GM19395 (cell line): ENCODE measurements around the gene UNC13B.

Experiments used
- ATAC-seq: cut with Tn5 transposase; IDR thresholded peaks from one replicate; pipeline ENCODE4 v1.9.1; 2021; ENCODE audit warnings: mild to moderate bottlenecking, moderate library complexity; ENCODE audit not compliant: unreplicated experiment

The UNC13B gene

DNA sequence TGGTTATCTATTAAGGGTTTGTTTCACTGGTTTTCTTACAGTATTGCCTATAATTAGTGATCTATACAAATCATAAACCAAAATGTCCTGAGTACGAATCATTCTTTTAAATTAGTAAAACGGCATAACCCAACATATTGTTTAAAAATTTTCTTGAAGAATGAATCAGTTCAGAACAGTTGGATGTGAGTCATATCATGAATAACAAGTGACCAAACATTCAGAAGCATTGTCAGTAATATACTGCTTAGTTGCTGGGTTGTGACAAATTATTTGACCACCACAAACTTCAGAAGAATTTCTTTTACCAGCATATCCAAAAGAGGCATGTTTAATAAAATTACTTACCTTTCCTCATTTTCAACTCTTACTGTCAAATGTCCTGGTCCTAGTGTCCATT lies 111.2 kb downstream of the UNC13B start:
- ATAC-seq, result no peak

DNA sequence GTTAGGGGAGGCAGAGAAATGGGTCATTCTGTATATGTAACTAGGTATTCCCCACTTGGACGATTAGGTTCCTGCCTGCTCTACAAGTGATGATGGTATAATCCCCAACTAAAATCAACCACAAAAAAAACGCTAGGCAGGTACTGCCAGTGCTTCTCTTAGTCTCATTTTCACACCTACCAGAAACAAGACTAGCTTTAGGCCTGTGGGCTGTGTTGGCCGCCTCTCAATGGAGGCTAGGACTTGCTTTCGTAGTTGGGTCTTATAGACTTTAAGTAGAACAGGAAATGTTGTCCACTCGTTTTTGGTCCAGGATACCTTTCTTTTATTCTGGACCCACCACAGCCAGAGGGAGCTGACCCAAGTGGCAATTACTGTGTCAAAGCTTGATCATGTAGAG lies 111.8 kb downstream of the UNC13B start:
- no peak for ATAC-seq

DNA sequence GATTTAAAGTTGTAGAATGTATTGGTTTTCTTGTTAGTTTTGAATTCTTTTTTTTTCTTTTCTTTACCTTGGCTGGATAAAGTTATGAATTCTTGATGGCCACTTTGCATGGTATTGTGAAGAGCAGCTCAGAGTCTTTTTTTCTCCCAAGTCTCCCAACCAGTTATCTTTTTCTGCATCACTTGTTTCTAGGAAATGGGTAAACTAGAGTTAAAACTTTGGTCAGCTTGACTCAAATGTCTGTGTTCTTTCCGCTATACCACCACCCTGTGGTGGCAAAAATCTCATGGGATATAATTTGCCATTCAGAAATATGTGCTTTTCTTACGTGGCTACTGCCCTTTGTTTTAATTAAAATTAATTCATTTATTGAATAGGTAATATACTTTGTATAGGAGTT lies 113.2 kb downstream of the UNC13B start:
- ATAC-seq, result no peak

DNA sequence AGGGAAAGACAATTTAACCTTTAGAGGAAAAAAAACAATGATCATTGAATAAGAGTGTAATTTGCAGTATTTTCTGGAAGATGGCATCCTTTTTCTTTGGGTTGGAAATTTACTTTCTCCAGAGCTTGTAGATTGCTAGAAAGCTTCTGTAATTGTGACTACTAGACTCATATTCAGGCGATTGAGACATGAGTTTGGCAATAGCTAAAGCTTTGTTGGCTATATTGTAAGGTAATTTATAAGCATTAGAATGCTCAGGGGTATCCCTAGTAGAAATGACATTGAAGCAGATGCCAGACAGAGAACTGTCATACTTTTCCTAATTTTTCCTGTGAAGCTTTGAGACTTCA lies 115.3 kb downstream of the UNC13B start:
- no peak for ATAC-seq

DNA sequence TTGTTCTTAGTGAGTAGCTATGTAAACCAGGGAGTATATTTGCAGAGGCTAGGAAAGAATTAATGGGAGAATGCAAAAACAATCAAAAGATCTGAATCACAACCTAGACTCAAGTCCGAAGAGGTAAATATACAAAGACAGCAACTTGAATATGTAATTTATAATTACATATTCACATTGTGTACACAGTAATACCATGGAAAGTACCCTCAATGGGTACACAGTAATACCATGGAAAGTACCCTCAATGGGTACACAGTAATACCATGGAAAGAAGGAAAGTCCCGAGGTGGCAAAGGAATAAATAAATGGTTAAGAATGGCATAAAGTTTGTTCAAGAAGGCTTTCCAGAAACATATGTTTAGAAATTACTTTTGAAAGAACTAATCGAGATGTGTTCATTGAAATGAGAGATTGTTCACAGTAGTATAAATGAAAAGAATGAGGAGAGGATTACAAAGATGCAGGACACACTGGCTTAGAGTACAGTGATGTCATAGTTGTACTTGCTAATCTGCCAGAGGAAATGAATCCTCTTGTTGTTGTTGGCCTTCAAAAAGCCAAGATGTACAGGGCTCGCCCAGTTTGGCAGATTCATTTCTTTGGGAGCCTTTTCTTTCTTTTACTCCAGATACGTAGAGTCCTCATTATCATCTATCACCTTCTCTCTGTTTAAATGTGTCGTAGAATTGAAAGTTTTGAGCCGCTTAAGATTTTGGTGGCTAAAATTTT lies 116.0 kb downstream of the UNC13B start:
- no peak for ATAC-seq

DNA sequence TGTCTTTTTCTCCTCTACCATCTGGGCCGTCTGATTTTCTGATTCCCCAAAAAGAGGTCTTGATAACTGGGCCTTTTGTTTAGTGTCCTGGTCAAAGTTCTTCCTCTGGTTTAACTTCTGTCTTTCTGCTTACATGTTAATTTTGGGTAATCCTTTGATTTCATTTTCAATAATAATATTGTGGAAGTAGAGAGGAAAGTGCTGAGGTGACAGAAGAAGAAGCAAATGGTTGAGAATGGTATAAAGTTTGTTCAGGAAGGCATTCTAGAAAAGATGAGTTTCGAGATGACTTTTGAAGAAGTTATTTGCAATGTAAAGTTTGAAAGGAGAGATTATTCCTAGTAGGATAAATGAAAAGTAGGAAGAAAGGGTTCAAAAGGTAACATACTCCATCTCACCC lies 118.1 kb downstream of the UNC13B start:
- ATAC-seq, result no peak

DNA sequence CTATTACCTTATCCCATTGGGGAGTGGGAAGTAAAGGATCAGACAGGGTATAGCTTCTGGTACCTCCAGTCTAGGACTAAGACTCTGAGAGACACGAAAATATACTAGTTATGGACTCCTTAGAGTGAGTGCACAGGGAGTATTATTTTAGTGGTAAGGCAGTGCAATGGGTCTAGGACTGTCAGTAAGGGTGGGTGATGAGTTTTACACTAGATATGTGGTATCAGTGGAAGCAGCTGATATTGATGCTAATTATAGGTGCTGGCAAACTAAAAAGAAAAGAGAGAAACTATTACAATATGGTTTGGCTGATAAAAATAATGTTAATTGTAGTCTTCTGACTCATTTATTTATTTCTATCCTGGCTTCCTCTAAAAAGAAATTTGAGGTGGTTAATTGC lies 118.6 kb downstream of the UNC13B start:
- ATAC-seq, result no peak

GRCh38 chr9:35285731-35286130 lies 123.9 kb downstream of the UNC13B start:
- no peak for ATAC-seq

DNA sequence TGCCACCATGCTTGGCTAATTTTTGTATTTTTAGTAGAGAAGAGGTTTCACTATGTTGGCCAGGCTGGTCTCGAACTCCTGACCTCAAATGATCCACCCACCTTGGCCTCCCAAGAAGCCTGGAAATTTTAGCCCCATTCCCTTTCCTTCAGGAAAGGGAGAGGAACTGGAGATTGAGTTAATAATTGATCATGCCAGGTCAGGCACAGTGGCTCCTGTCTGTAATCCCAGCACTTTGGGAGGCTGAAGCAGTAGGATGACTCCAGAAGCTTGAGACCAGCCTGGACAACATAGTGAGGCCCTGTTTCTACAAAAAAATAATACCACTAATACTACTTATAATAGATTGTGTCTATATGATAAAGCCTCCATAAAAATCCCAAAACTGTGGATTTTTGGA lies 124.6 kb downstream of the UNC13B start:
- ATAC-seq, result no peak

GRCh38 chr9:35287987-35288632 lies 126.3 kb downstream of the UNC13B start:
- no peak for ATAC-seq

GRCh38 chr9:35288778-35289177 lies 127.0 kb downstream of the UNC13B start:
- ATAC-seq, result no peak

GRCh38 chr9:35293376-35293964 lies 131.7 kb downstream of the UNC13B start:
- no peak for ATAC-seq

DNA sequence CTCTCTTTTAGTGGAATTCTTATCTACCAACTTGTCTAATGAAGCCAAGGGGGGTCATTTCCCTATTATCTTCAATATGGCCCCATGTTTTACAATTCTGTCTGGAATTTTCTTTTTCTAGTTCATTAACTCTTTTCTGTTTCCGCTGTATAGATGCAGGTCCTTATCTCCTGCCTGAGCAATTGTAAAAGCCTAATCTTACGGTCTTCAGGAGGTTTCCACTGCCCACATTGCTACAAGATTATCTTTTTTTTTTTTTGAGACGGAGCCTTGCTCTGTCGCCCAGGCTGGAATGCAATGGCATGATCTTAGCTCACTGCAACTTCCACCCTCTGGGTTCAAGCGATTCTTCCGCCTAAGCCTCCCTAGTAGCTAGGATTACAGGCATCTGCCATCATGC lies 132.3 kb downstream of the UNC13B start:
- ATAC-seq, result no peak

DNA sequence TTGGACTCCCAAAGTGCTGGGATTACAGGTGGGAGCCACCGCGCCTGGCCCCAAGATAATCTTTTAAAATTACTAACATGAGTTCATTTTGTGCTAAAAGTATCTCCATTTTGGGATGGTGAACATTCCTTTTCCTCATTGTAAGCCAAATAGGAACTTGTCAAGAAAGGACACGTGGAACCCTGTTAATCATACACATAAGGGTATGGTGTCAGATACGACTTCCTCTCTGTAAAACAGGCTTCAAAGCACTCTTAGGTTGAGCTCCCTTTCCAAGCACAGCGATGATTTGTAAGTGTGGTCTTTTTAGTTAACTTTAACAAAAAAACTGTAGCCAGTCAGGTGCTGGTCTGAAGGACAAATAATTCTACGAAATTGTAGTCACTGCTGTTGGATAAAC lies 132.7 kb downstream of the UNC13B start:
- ATAC-seq, result no peak

GRCh38 chr9:35295369-35296036 lies 133.7 kb downstream of the UNC13B start:
- ATAC-seq, result no peak

DNA sequence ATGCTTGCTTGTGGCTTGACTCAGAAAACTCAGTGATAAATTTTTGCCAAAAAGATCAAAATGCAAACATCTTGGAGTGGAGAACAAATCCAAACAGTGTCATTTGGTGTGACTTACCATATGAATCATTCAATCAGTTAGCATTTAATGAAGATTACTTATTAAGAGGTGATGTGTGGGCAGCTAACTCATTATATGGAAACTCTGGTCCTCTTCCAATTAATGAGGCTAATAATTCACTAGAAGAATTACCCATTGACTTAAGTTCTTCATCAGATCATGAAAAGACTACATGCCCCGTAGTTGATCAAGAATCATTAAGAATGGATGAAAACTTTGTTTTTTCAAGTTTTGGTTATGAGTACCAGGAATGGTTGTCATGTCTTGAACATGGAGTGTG lies 141.8 kb downstream of the UNC13B start:
- ATAC-seq, result no peak

DNA sequence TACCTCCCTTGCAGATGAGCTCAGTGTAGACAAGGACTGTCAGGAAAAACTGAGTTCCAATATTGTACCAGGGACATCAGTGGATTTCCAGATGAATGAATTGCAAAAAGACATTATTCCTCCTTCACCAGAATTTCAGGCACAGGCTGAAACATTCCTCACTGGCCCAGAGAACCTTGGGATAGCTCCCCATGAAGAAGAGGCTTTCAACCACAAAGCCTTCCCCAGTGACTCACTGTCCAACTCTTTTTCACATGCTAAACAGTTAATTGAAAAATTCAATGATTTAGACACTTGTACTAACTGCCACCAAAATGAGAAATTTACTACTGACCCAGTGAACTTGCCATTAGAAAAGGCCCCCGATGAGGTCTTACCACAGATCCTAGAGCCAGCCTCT lies 144.5 kb downstream of the UNC13B start:
- ATAC-seq, result no peak

- ATAC-seq, result no peak
These were observed 146.5 kb downstream of the UNC13B start for GRCh38 chr9:35308316-35308715.

GRCh38 chr9:35311891-35312639 lies 150.3 kb downstream of the UNC13B start:
- ATAC-seq, result no peak

DNA sequence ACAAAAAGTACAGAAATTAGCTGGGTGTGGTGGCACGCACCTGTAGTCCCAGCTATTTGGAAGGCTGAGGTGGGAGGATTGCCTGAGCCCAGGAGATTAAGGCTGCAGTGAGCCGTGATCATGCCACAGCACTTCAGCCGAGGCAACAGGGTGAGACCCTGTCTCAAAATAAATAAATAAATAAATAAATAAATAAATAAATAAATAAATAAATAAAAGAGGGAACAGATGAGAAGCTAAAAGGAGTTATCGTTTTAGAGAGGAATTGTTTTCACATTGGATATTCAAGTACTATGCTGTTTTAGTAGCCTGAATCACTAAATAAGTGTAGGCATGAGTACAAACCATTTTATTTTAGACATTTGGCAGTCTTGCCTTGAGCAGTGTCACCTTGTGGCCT lies 151.7 kb downstream of the UNC13B start:
- no peak for ATAC-seq

- no peak for ATAC-seq
These were observed 152.1 kb downstream of the UNC13B start for GRCh38 chr9:35313916-35314315.
